NB4 (cell line): ENCODE results near the gene SIGLEC9.
A peak's percentile ranks its signal among the peaks of the same experiment; 100 is the strongest.

Source experiments
- DNase-seq: peaks from one replicate; pipeline ENCODE4 v3.0.0; 2010; ENCODE audit warnings: low read depth
- H3K4me3 ChIP-seq: one replicate; pipeline ENCODE4 v1.5.1; 2011; ENCODE audit warnings: mild to moderate bottlenecking, low read depth, low read length, moderate library complexity
- CTCF ChIP-seq: IDR thresholded peaks from one replicate; pipeline ENCODE4 v1.5.1; 2012; ENCODE audit warnings: low read depth, low read length
- MAX ChIP-seq: IDR thresholded peaks from 2 replicates; pipeline ENCODE4 v1.6.1; 2011; ENCODE audit warnings: low read depth, low read length
- MYC ChIP-seq: IDR thresholded peaks from 2 replicates; pipeline ENCODE4 v1.6.1; 2011; ENCODE audit warnings: low read depth, low read length
- POLR2A ChIP-seq: IDR thresholded peaks from 2 replicates; pipeline ENCODE4 v1.6.1; 2011; ENCODE audit warnings: mild to moderate bottlenecking; ENCODE audit not compliant: insufficient read length; ENCODE audit errors: extremely low read depth

SIGLEC9 gene

GRCh38 chr19:51123381-51123800, 1.3 kb upstream of the SIGLEC9 start:
- no peak overlapping the region for H3K4me3 ChIP-seq
- TF ChIP-seq MAX (peak; percentile 49; the same call in 1 of the 2 replicates), MYC (peak; percentile 25; the same call in 1 of the 2 replicates), POLR2A (no peak), CTCF (no peak)
- peak; percentile 85 for DNase-seq

GRCh38 chr19:51123802-51124201, 904 bp upstream of the SIGLEC9 start:
- peak; percentile 40 for DNase-seq

GRCh38 chr19:51124216-51124615, 490 bp upstream of the SIGLEC9 start:
- no peak for TF ChIP-seq CTCF
- no peak for TF ChIP-seq POLR2A
- no peak for TF ChIP-seq MYC
- DNase-seq, result no peak
- H3K4me3 ChIP-seq, result no peak overlapping the region

More at GRCh38 chr19:51123802-51124201, 904 bp upstream of the SIGLEC9 start:
- TF ChIP-seq MYC, result no peak
- TF ChIP-seq POLR2A, result no peak
- TF ChIP-seq CTCF, result no peak
- no peak for TF ChIP-seq MAX
- no peak overlapping the region for H3K4me3 ChIP-seq

GRCh38 chr19:51125421-51126075, 842 bp downstream of the SIGLEC9 start:
- no peak for DNase-seq
- TF ChIP-seq MAX (no peak), POLR2A (no peak), CTCF (no peak)
- no peak overlapping the region for H3K4me3 ChIP-seq

GRCh38 chr19:51127032-51127431, 2.3 kb downstream of the SIGLEC9 start:
- H3K4me3 ChIP-seq, result no peak overlapping the region
- DNase-seq, result peak; percentile 35
- no peak for TF ChIP-seq MYC
- TF ChIP-seq MAX, result no peak
- TF ChIP-seq POLR2A, result no peak
- no peak for TF ChIP-seq CTCF

- H3K4me3 ChIP-seq, result no peak overlapping the region
- TF ChIP-seq POLR2A, result no peak
- no peak for TF ChIP-seq CTCF
- TF ChIP-seq MYC, result peak; percentile 10; the same call in 1 of the 2 replicates
- TF ChIP-seq MAX, result no peak
- DNase-seq, result peak; percentile 94
Observed at GRCh38 chr19:51127755-51128154, 3.0 kb downstream of the SIGLEC9 start.
